OCI-LY7 (cell line): Measurements from ENCODE around the gene GALNTL6. TPM values are rescaled to one million over a fixed set of nuclear protein-coding genes. Genes with fewer than 3 reads are reported as not detected.

Experiments
- BruUV-seq: library from RNA; stranded (reverse); fragments of 400-500 nt; replicated peaks from 2 replicates; lab custom pipeline; 2021; lab: Mats Ljungman, UMichigan
- CTCF ChIA-PET: fragments of 300-600 bp; sonication (Branson Sonifier 250); formaldehyde crosslinking; loops from one replicate; lab custom pipeline; 2022; ENCODE audit warnings: antibody characterized with exemption; ENCODE audit not compliant: unreplicated experiment; lab: Charles Lee
- POLR2A ChIA-PET: fragments of 300-600 bp; sonication (Branson Sonifier 250); formaldehyde crosslinking; loops from one replicate; lab custom pipeline; 2022; ENCODE audit warnings: antibody characterized with exemption; lab: Charles Lee
- DNase-seq: peaks from one replicate; pipeline ENCODE4 v3.0.0-alpha.2; 2015; ENCODE audit warnings: low spot score
- H2AFZ ChIP-seq: fragments of 200-600 bp; sonication (generic), shearing (Covaris generic); 2 replicates; pipeline ENCODE4 v1.6.1; 2014; ENCODE audit warnings: mild to moderate bottlenecking, antibody characterized with exemption, low read length, moderate library complexity
- H3K27ac ChIP-seq: fragments of 200-600 bp; sonication (generic); 2 replicates; pipeline ENCODE4 v1.5.1; 2014; ENCODE audit warnings: mixed run types, low read depth, mild to moderate bottlenecking, moderate library complexity, low read length, inconsistent platforms; ENCODE audit not compliant: poor library complexity, severe bottlenecking
- H3K36me3 ChIP-seq: fragments of 200-600 bp; sonication (generic); 2 replicates; pipeline ENCODE4 v1.6.1; 2014; ENCODE audit warnings: mild to moderate bottlenecking, antibody characterized with exemption, low read length, moderate library complexity, mixed read lengths; ENCODE audit not compliant: insufficient read depth
- H3K4me1 ChIP-seq: fragments of 200-600 bp; sonication (generic); 2 replicates; pipeline ENCODE4 v1.5.1; 2014; ENCODE audit warnings: mild to moderate bottlenecking, low read length; ENCODE audit not compliant: insufficient read depth, poor library complexity, severe bottlenecking
- H3K4me2 ChIP-seq: fragments of 200-600 bp; sonication (generic); 2 replicates; pipeline ENCODE4 v1.6.1; 2014; ENCODE audit warnings: mild to moderate bottlenecking, low read length
- H3K4me3 ChIP-seq: fragments of 200-600 bp; sonication (generic); 2 replicates; pipeline ENCODE4 v1.5.1; 2014; ENCODE audit warnings: mild to moderate bottlenecking, low read depth, low read length; ENCODE audit not compliant: poor library complexity, severe bottlenecking
- H3K79me2 ChIP-seq: fragments of 200-600 bp; sonication (generic); 2 replicates; pipeline ENCODE4 v1.6.1; 2016; ENCODE audit warnings: low read depth, mild to moderate bottlenecking, low read length, moderate library complexity, mixed read lengths; ENCODE audit not compliant: insufficient read depth
- H3K9me2 ChIP-seq: fragments of 200-600 bp; sonication (generic); 2 replicates; pipeline ENCODE4 v1.6.1; 2016; ENCODE audit warnings: mild to moderate bottlenecking, low read length, mixed read lengths; ENCODE audit not compliant: insufficient read depth
- H3K9me3 ChIP-seq: fragments of 200-600 bp; sonication (generic); 2 replicates; pipeline ENCODE4 v1.6.1; 2014; ENCODE audit warnings: mild to moderate bottlenecking, mixed run types, low read length, mixed read lengths
- H4K20me1 ChIP-seq: fragments of 200-600 bp; sonication (generic); 2 replicates; pipeline ENCODE4 v1.6.1; 2014; ENCODE audit warnings: mild to moderate bottlenecking, antibody characterized with exemption, low read length, moderate library complexity, mixed read lengths; ENCODE audit not compliant: insufficient read depth
- CTCF ChIP-seq: fragments of 200-600 bp; sonication (generic); conservative IDR thresholded peaks from 2 replicates; pipeline ENCODE4 v1.5.1; 2014; ENCODE audit warnings: mild to moderate bottlenecking, antibody characterized with exemption, low read length, moderate library complexity, mixed read lengths
- EZH2phosphoT487 ChIP-seq: fragments of 200-600 bp; sonication (generic); IDR thresholded peaks from 2 replicates; pipeline ENCODE4 v1.6.1; 2018; ENCODE audit warnings: low read depth, borderline replicate concordance, mild to moderate bottlenecking, mixed run types, antibody characterized with exemption, low read length, moderate library complexity, mixed read lengths
- intact Hi-C: fragments of 100-400 bp; cut with micrococcal nuclease; formaldehyde crosslinking; loops from one replicate; pipeline ENCODE4 v1.10.0; 2022; ENCODE audit not compliant: unreplicated experiment
- total RNA-seq, 2 experiments: library from RNA; depleted of rRNA in 1 of 2; stranded (reverse); fragments of >200 nt in 1 of 2; shearing (Covaris generic) in 1 of 2; gene quantifications; 2 replicates each; pipeline ENCODE4 v1.2.3, GENCODE V29; 2014 to 2022

GALNTL6 gene
- total RNA-seq, 2 experiments from 2014 or later, result not detected

DNA sequence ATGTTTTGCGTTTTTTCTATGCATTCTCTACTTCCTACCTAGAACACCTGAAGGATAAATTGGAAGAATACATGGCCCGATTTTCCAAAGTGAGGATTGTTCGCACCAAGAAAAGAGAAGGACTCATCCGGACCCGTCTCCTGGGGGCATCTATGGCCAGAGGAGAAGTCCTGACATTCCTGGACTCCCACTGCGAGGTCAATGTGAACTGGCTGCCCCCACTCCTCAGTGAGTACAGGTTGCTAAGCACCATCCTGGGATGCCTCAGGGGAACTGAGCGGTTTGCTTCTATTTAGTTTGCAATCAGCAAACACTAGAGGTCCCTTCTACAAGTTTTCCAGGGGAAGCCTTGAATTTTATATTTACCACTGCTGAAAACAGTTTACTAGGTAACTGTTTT is 996.1 kb downstream of the GALNTL6 start:
- DNase-seq, result no peak
- intact Hi-C loops, result no loop called here
- Histone ChIP-seq H3K4me3 (no peak overlapping the region), H3K79me2 (no peaks in the 10 kb centered on the region), H3K9me2 (no peaks in the 10 kb centered on the region), H3K27ac (no peak overlapping the region), H3K9me3 (no peaks in the 10 kb centered on the region), H3K4me1 (no peaks in the 10 kb centered on the region), H3K36me3 (no peaks in the 10 kb centered on the region), H4K20me1 (no peaks in the 10 kb centered on the region), H3K4me2 (no peak overlapping the region), H2AFZ (no peak overlapping the region)
- TF ChIP-seq EZH2phosphoT487 (no peak), CTCF (no peak)
- no TSS peak for BruUV-seq
- CTCF ChIA-PET, result no interaction called here
- POLR2A ChIA-PET, result no interaction called here

DNA sequence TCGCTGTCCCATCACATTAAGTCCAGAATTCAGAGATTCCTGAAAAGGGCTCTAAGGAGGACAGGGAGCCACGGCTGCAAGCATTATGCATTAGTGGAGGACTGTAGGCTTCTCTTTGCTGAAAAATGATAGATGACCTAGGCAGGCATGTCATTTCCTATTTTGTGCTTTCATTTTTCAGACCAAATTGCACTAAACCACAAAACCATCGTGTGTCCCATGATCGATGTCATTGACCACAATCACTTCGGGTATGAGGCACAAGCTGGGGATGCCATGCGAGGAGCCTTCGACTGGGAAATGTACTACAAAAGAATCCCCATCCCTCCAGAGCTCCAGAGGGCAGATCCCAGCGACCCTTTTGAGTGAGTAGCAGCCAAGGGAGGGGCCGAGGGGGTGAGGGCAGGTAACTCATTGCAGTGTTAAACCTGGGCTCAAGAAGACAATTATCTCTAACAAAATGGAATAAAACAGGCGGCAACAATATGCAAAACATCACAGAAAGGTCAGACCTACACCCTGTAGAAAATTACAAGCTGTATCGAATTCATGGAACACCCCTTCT is 1000.2 kb downstream of the GALNTL6 start:
- no peak overlapping the region for H2AFZ ChIP-seq
- H3K36me3 ChIP-seq, result no peaks in the 10 kb centered on the region
- no TSS peak for BruUV-seq
- POLR2A ChIA-PET, result no interaction called here
- H3K9me2 ChIP-seq, result no peaks in the 10 kb centered on the region
- no peaks in the 10 kb centered on the region for H3K9me3 ChIP-seq
- TF ChIP-seq CTCF (no peak), EZH2phosphoT487 (no peak)
- CTCF ChIA-PET, result no interaction called here
- no peak overlapping the region for H3K27ac ChIP-seq
- H3K4me3 ChIP-seq, result no peak overlapping the region
- intact Hi-C loops, result no loop called here
- DNase-seq, result no peak
- H4K20me1 ChIP-seq, result no peaks in the 10 kb centered on the region
- no peaks in the 10 kb centered on the region for H3K79me2 ChIP-seq
- no peaks in the 10 kb centered on the region for H3K4me1 ChIP-seq
- no peak overlapping the region for H3K4me2 ChIP-seq

- TF ChIP-seq EZH2phosphoT487 (no peak), CTCF (no peak)
- Histone ChIP-seq H3K27ac (no peak overlapping the region), H3K79me2 (no peaks in the 10 kb centered on the region), H3K9me2 (no peaks in the 10 kb centered on the region), H3K4me3 (no peak overlapping the region), H2AFZ (no peak overlapping the region), H3K9me3 (no peaks in the 10 kb centered on the region), H3K36me3 (no peaks in the 10 kb centered on the region), H3K4me2 (no peak overlapping the region), H3K4me1 (no peaks in the 10 kb centered on the region), H4K20me1 (no peaks in the 10 kb centered on the region)
- CTCF ChIA-PET, result no interaction called here
- BruUV-seq, result no TSS peak
- POLR2A ChIA-PET, result no interaction called here
- DNase-seq, result no peak
- intact Hi-C loops, result no loop called here
Measured at GRCh38 chr4:172815499-172816164, 1002.4 kb downstream of the GALNTL6 start.
